GM12878 (cell line): ENCODE measurements around the gene ABHD11.

Experiments
- ATF3 ChIP-seq: IDR thresholded peaks from 2 replicates; pipeline ENCODE4 v1.6.1; 2011; ENCODE audit warnings: low read depth, mild to moderate bottlenecking, low read length, moderate library complexity, borderline replicate concordance; ENCODE audit errors: extremely low read depth
- BACH1 ChIP-seq: fragments of 450-650 bp; IDR thresholded peaks from 2 replicates; pipeline ENCODE4 v1.6.1; 2017; ENCODE audit warnings: mild to moderate bottlenecking, borderline replicate concordance
- CHD1 ChIP-seq: IDR thresholded peaks from 2 replicates; pipeline ENCODE4 v1.6.1; 2012; ENCODE audit warnings: low read depth, low read length, improper control_type of control experiment
- CREB1 ChIP-seq: IDR thresholded peaks from 2 replicates; pipeline ENCODE4 v1.6.1; 2012; ENCODE audit warnings: low read depth, mild to moderate bottlenecking, inconsistent platforms
- CTCF ChIP-seq, 3 experiments: IDR thresholded peaks in 2 of 3; conservative IDR thresholded peaks in 1 of 3; 2 replicates each; pipeline ENCODE4 v1.5.1; 2011; ENCODE audit warnings: low read depth in 3 of 3, low read length in 3 of 3, mild to moderate bottlenecking in 3 of 3, control low read depth in 2 of 3, moderate library complexity in 2 of 3, inconsistent platforms in 1 of 3, mixed read lengths in 1 of 3; ENCODE audit not compliant: control insufficient read depth in 2 of 3, insufficient read depth in 1 of 3; ENCODE audit errors: extremely low read depth in 1 of 3
- EP300 ChIP-seq, 2 experiments: fragments of 150-350 bp in 1 of 2; IDR thresholded peaks; 2 replicates each; pipeline ENCODE4 v1.6.1; 2011 to 2012; ENCODE audit warnings: low read depth in 2 of 2, low read length in 2 of 2, borderline replicate concordance in 1 of 2, improper control_type of control experiment in 1 of 2, inconsistent platforms in 1 of 2; ENCODE audit not compliant: control insufficient read depth in 1 of 2
- POLR2A ChIP-seq: IDR thresholded peaks from 2 replicates; pipeline ENCODE4 v1.6.1; 2011; ENCODE audit warnings: low read depth, mild to moderate bottlenecking, low read length
- RAD21 ChIP-seq: IDR thresholded peaks from 2 replicates; pipeline ENCODE4 v1.6.1; 2011; ENCODE audit warnings: mild to moderate bottlenecking, low read depth, low read length, moderate library complexity; ENCODE audit not compliant: insufficient read depth
- SUZ12 ChIP-seq: fragments of 200-600 bp; sonication (generic); IDR thresholded peaks from one replicate; pipeline ENCODE4 v1.6.1; 2018; ENCODE audit warnings: antibody characterized with exemption, mild to moderate bottlenecking; ENCODE audit not compliant: unreplicated experiment
- ZBTB11 ChIP-seq: fragments of 450-650 bp; formaldehyde crosslinking; IDR thresholded peaks from 2 replicates; pipeline ENCODE4 v1.5.0; 2022; ENCODE audit warnings: mild to moderate bottlenecking, missing genetic modification characterization
- ZNF274 ChIP-seq: IDR thresholded peaks from one replicate; pipeline ENCODE4 v1.8.0; 2011; ENCODE audit not compliant: insufficient read length, insufficient read depth

GRCh38 chr7:73690646-73691045, 48.0 kb downstream of the ABHD11 start:
- TF ChIP-seq ZBTB11 (no peak), ZNF274 (no peak), SUZ12 (no peak), CREB1 (no peak), BACH1 (no peak), CHD1 (no peak), POLR2A (no peak), CTCF (IDR thresholded peaks at IDR 0.05 in 2 of 3, conservative IDR thresholded peaks at IDR 0.05 in 1 of 3; ENCODE audit: control insufficient read depth in 2 of 3, extremely low read depth in 1 of 3, insufficient read depth in 1 of 3, low read depth in 3 of 3, low read length in 3 of 3) (no peak), ATF3 (no peak), EP300 (IDR thresholded peaks at IDR 0.05; ENCODE audit: borderline replicate concordance in 1 of 2, control insufficient read depth in 1 of 2, low read depth in 2 of 2, low read length in 2 of 2) (no peak), RAD21 (no peak)
